ENCODE data around the gene LRFN2. TPM values are rescaled to one million over a fixed set of nuclear protein-coding genes. Genes with fewer than 3 reads are reported as not detected.

The LRFN2 gene
- total RNA-seq, 4 donors from 2014 or later: 0.83 TPM; not detected in 3

GRCh38 chr6:40349123-40349900 lies 237.9 kb downstream of the LRFN2 start:
- DNase-seq: peak in 1 of 3 donors; percentile 35
- no peak overlapping the region for H3K27ac ChIP-seq
- no peaks in the 10 kb centered on the region for H3K4me1 ChIP-seq
- H3K9me3 ChIP-seq: no peaks in the 10 kb centered on the region
- no peaks in the 10 kb centered on the region for H3K27me3 ChIP-seq
- H3K4me3 ChIP-seq: no peak overlapping the region
- TF ChIP-seq POLR2A (IDR thresholded peaks at IDR 0.05): no peak
- no peak for TF ChIP-seq CTCF (IDR thresholded peaks at IDR 0.05)
- no peaks in the 10 kb centered on the region for H3K36me3 ChIP-seq

GRCh38 chr6:40348591-40348990 lies 238.6 kb downstream of the LRFN2 start:
- TF ChIP-seq POLR2A (IDR thresholded peaks at IDR 0.05) (no peak), CTCF (IDR thresholded peaks at IDR 0.05) (no peak)
- no peak for DNase-seq
- Histone ChIP-seq H3K4me1 (no peaks in the 10 kb centered on the region), H3K36me3 (no peaks in the 10 kb centered on the region), H3K27me3 (no peaks in the 10 kb centered on the region), H3K4me3 (no peak overlapping the region), H3K9me3 (no peaks in the 10 kb centered on the region), H3K27ac (no peak overlapping the region)

GRCh38 chr6:40347571-40348011 lies 239.6 kb downstream of the LRFN2 start:
- DNase-seq: no peak
- Histone ChIP-seq H3K27ac (no peak overlapping the region), H3K27me3 (no peaks in the 10 kb centered on the region), H3K9me3 (no peaks in the 10 kb centered on the region), H3K4me3 (no peak overlapping the region), H3K4me1 (no peaks in the 10 kb centered on the region), H3K36me3 (no peaks in the 10 kb centered on the region)
- TF ChIP-seq CTCF (IDR thresholded peaks at IDR 0.05) (no peak), POLR2A (IDR thresholded peaks at IDR 0.05) (no peak)

GRCh38 chr6:40346246-40346645 lies 240.9 kb downstream of the LRFN2 start:
- no peak for DNase-seq
- H3K27me3 ChIP-seq: no peaks in the 10 kb centered on the region
- H3K9me3 ChIP-seq: no peaks in the 10 kb centered on the region
- no peaks in the 10 kb centered on the region for H3K4me1 ChIP-seq
- TF ChIP-seq CTCF (IDR thresholded peaks at IDR 0.05) (no peak), POLR2A (IDR thresholded peaks at IDR 0.05) (no peak)
- H3K36me3 ChIP-seq: no peaks in the 10 kb centered on the region
- H3K4me3 ChIP-seq: no peak overlapping the region
- H3K27ac ChIP-seq: no peak overlapping the region

GRCh38 chr6:40344566-40345167 lies 242.5 kb downstream of the LRFN2 start:
- H3K4me3 ChIP-seq: no peak overlapping the region
- peak in 1 of 3 donors; percentile 36 for DNase-seq
- no peak overlapping the region for H3K27ac ChIP-seq
- H3K4me1 ChIP-seq: no peaks in the 10 kb centered on the region
- H3K9me3 ChIP-seq: no peaks in the 10 kb centered on the region
- no peaks in the 10 kb centered on the region for H3K27me3 ChIP-seq
- TF ChIP-seq POLR2A (IDR thresholded peaks at IDR 0.05): no peak
- no peak for TF ChIP-seq CTCF (IDR thresholded peaks at IDR 0.05)
- no peaks in the 10 kb centered on the region for H3K36me3 ChIP-seq
